HG03280 (cell line): ENCODE data around the gene IQCK.

Source experiments
- ATAC-seq: cut with Tn5 transposase; IDR thresholded peaks from one replicate; pipeline ENCODE4 v1.9.1; 2021; ENCODE audit warnings: mild to moderate bottlenecking, moderate library complexity; ENCODE audit not compliant: unreplicated experiment

IQCK gene

GRCh38 chr16:19830902-19831560, 113.0 kb downstream of the IQCK start:
- no peak for ATAC-seq

- ATAC-seq, result no peak
These were observed 113.6 kb downstream of the IQCK start for GRCh38 chr16:19831678-19832077.

DNA sequence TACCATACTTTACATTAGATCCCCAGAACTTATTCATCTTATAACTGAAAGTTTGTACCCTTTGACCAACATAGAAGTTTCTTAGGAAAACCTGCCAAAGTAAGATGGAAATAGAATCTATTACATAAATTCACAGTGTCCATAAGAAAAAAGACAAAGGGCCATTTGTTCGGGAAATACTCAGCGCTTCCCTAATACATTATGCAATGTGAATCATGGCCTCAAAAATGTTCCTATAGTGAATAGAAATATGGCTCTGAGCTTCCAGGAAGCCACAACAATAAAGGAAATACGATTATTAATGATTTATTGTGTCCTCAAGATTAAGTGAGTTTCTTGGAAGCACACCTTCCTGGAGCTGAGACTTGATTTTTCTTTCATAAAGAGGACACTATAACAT, 115.1 kb downstream of the IQCK start:
- ATAC-seq, result no peak

DNA sequence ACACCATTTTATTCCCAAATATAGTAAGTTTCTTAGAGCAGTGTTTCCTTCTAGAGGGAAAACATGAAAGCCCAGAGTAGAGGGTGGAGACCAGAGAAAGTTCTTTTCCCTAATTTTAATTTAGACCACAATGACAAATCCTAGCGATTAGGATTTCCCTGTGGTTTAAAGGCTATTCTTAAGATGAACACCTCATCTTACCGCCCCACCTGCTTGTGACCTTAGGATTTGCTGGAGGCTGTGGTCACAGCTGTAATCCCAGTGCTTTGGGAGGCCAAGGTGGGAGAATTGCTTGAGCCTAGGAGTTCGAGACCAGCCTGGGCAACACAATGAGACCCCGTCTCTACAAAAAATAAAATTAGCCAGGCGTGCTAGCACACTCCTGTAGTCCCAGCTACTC, 115.5 kb downstream of the IQCK start:
- ATAC-seq, result no peak

DNA sequence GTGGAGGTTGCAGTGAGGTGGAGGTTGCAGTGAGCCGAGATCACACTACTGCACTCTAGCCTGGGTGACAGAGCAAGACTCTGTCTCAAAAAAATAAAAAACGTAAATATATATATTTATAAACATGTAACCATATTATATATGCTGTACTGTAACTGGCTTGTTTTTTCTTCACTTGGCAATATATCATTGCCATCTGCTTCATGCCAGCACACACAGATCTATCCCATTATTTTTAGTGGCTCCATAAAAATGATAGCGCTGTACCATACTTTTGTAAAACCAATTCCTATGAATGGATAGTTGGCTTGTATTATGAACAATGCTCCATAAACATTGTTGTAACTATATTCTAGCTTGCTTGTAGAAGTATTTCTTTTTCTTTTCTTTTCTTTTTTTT, 117.1 kb downstream of the IQCK start:
- no peak for ATAC-seq

DNA sequence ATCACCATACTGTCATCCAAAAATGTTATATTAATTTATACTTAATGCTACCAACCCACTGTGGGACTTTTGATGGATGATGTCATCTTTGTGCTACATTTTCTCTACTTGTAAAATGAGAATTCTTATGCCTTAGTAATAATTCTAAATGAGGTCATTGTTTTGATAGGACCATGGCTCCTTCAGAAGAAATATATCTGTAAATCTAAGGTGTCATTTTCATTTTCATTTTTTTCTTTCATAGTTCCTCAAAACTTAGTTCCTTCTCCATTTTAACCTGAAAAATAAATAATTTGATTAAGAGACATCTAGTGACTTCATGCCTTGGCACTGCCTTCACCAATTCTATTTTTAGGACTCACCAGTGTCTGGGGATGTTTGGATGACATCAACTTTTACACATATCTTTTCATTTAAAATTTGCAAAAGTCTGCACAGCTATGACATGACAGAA, 117.9 kb downstream of the IQCK start:
- ATAC-seq, result no peak

GRCh38 chr16:19837331-19837980, 119.4 kb downstream of the IQCK start:
- no peak for ATAC-seq

- ATAC-seq, result no peak
These were observed 120.1 kb downstream of the IQCK start for GRCh38 chr16:19837984-19838707.

DNA sequence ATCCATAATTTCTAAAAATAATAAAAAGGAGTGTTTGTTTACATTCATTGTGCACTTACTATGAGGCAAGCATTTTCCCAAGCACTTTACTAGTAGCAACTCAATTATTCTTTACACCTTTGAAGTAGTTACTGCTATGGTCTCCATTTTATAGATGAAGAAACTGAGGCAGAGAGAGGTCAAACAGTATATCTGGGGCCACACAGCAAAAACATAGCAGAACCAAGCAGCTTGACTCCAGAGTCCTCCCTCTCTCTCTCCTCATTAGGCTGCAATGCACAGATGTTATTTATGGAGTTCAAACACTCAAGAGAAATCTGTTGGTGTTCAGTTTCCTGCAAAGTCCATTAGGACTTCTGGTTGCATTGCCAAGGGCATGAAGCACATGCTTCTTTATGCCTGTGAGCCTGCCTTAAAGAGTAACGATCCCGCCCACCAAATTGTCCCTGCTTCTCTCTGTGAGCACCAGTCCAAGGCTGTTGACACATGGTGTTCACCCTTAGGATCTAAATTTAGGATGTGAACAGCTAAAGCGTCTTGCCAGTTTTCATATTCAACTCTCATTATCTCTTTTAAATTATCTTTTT, 122.5 kb downstream of the IQCK start:
- no peak for ATAC-seq

DNA sequence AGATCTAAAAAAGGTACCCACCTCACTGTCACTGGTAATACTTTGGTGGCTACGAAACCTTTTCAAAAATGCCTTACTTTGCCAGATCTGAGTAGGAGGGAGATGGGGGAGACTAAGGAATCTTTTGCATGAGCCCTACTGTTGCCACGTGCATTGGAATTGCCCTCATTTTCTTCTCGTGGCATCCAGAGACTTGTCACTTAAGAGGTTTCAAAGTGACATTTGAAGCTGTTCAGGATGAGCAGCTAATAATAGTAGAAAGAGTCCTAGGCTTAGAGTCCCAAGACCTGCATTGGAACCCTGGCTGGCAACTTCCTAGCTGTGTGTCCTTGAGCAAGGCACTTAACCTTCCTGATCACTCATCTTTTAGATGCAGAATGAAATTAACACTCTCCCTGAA, 123.1 kb downstream of the IQCK start:
- ATAC-seq, result no peak

DNA sequence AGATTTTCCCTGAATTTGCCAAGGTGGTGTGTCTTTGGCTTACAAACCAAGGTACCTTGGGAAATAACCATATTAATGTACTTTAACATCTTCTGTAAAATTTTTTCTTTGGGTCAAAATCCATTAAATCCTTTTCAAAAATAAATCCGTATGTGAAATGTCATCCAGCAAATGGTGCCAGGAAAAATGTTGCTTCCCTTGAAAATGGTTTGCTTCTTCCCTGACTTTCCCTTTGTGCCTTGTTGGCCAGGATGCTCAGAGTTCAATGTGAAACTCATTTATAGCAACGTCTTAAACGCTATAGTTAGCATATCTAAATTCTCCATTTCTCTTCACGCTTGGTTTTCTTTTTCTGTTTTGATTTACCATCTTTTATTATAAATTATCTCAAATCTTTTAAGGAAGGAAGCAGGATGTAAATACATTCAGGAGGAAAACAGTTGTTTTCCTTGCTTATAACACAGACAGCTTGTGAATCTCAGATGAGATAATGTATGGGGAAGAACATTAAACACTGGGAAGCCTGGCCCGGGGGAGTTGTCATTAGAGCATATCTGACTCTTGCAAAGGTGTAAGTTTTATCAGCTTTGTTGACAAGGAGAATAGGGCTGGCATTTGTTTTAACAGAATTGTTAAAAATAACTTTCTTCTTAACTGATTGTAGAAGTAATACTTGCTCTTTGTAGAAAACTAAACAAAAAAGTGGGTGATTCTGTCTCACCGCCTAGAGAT, 124.5 kb downstream of the IQCK start:
- ATAC-seq, result no peak

DNA sequence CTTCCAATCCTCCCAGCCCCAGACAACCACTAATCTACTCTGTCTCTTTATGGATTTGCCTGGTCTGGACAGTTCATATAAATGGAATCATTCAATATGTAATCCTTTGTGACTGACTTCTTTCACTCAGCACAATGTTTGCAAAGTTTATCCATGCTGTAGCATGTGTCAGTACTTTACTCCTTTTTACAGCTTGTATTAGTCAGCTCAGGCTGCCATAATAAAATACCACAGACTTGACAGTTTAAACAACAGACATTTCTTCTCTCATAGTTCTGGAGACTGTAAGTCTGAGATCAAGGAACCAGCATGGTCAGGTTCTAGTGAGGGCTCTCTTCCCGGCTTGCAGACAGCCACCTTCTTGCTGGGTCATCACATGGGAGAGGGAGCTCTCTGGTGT, 125.3 kb downstream of the IQCK start:
- ATAC-seq, result no peak

- no peak for ATAC-seq
These were observed 127.0 kb downstream of the IQCK start for GRCh38 chr16:19844945-19845641.

- no peak for ATAC-seq
These were observed 128.4 kb downstream of the IQCK start for GRCh38 chr16:19846436-19846835.

- ATAC-seq, result no peak
These were observed 130.7 kb downstream of the IQCK start for GRCh38 chr16:19848756-19849155.

GRCh38 chr16:19850131-19850817, 132.2 kb downstream of the IQCK start:
- no peak for ATAC-seq

DNA sequence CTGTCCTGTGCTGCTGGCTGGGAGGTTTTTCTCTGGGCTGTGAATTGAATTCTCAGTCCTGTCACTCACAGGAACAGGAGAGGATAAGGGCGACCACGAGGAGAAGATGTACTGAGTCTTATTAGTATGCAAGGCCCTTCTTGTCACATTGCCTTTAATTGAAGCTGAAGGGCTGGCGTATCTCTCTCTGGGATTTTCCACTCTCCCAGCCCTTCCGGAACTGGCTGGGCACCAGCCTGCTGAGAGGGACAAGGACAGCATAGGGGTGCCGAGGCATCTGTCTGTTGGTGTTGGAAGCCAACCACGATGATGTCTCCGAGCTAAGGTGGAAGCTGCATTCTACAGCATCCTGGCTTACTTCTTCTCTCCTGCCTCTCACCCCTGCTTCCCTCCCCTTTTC, 133.4 kb downstream of the IQCK start:
- ATAC-seq, result no peak

GRCh38 chr16:19853132-19853741, 135.2 kb downstream of the IQCK start:
- no peak for ATAC-seq

DNA sequence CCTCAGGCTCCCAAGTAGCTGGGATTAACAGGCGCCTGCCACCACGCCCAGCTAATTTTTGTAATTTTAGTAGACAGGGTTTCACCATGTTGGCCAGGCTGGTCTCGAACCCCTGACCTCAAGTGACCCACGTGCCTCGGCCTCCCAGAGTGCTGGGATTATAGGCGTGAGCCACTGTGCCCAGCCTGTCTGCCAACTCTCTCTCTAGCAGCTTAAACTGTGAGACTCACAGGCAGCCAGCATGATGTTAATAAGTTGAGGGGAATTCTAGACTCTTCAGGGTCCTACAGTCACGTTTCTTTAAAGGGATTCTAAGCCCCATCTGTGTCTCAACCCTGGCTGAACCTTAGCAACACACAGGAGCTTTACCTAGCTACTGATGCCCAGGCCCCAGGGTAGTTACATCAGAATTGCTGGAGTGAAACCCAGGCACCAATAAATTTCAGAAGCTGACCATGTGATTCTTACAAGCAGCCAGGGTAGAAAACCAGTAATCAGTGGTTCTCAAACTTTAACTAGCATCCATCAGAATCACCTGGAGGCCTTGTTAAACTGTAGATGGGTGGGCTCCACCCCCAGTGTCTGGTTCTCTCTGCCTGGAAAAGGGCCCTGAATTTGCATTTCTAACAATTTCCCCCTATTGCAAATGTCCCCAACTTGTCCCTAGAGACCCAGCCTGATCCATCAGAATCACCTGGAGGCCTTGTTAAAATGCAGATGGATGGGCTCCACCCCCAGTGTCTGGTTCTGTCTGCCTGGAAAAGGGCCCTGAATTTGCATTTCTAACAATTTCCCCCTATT, 135.9 kb downstream of the IQCK start:
- ATAC-seq, result no peak
